ENCODE measurements around the gene HIPK2. TPM values are rescaled to one million over a fixed set of nuclear protein-coding genes. Genes with fewer than 3 reads are reported as not detected.

Gene HIPK2
- total RNA-seq, 2 donors from 2014 or later: 22.1 to 26.4 TPM

DNA sequence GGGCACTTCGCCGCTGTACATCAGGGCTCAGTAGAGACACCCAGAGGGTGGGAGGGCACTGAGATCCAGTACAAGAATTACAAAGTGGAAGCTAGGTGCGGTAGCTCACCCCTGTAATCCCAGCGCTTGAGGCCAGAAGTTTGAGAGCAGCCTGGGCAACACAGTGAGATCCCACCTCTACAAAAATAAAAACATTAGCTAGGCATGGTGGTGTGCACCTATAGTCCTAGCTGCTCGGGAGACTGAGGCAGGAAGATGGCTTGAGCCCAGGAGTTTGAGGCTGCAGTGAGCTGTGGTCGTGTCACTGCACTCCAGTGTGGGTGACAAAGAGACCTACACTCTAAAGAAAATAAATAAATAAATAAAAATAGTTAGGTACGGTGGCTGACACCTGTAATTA, 190.3 kb downstream of the HIPK2 start:
- Histone ChIP-seq H3K4me3 (no peak overlapping the region), H3K36me3 (replicated peaks in 1 of 2; ENCODE audit: insufficient read depth in 1 of 2, low read depth in 2 of 2) (peaks cover 10 to 13% of the 10 kb centered on the region in 2 donors), H3K27ac (no peak overlapping the region), H3K4me1 (no peaks in the 10 kb centered on the region), H3K27me3 (no peaks in the 10 kb centered on the region), H3K9me3 (no peaks in the 10 kb centered on the region)
- no peak for DNase-seq
- intact Hi-C loops (cut with DNase I): no loop called here
- no peak for ATAC-seq
- TF ChIP-seq POLR2A (IDR thresholded peaks at IDR 0.05): no peak
- TF ChIP-seq, protein P1, sequence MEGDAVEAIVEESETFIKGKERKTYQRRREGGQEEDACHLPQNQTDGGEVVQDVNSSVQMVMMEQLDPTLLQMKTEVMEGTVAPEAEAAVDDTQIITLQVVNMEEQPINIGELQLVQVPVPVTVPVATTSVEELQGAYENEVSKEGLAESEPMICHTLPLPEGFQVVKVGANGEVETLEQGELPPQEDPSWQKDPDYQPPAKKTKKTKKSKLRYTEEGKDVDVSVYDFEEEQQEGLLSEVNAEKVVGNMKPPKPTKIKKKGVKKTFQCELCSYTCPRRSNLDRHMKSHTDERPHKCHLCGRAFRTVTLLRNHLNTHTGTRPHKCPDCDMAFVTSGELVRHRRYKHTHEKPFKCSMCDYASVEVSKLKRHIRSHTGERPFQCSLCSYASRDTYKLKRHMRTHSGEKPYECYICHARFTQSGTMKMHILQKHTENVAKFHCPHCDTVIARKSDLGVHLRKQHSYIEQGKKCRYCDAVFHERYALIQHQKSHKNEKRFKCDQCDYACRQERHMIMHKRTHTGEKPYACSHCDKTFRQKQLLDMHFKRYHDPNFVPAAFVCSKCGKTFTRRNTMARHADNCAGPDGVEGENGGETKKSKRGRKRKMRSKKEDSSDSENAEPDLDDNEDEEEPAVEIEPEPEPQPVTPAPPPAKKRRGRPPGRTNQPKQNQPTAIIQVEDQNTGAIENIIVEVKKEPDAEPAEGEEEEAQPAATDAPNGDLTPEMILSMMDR (IDR thresholded peaks at IDR 0.05): no peak
- 94 to 95% methylated on average over 7 of the region's 7 CpGs for WGBS, 2 donors

GRCh38 chr7:139586286-139586685, 191.5 kb downstream of the HIPK2 start:
- Histone ChIP-seq H3K27ac (no peak overlapping the region), H3K4me1 (no peaks in the 10 kb centered on the region), H3K27me3 (no peaks in the 10 kb centered on the region), H3K9me3 (no peaks in the 10 kb centered on the region), H3K36me3 (replicated peaks in 1 of 2; ENCODE audit: insufficient read depth in 1 of 2, low read depth in 2 of 2) (peaks cover 15 to 24% of the 10 kb centered on the region in 2 donors), H3K4me3 (no peak overlapping the region)
- DNase-seq (no peak), ATAC-seq (no peak)
- TF ChIP-seq, protein P1 (IDR thresholded peaks at IDR 0.05): no peak
- TF ChIP-seq POLR2A (IDR thresholded peaks at IDR 0.05): no peak
- intact Hi-C loops (cut with DNase I): no loop called here
- 93 to 94% methylated on average over 3 of the region's 3 CpGs for WGBS, 2 donors

DNA sequence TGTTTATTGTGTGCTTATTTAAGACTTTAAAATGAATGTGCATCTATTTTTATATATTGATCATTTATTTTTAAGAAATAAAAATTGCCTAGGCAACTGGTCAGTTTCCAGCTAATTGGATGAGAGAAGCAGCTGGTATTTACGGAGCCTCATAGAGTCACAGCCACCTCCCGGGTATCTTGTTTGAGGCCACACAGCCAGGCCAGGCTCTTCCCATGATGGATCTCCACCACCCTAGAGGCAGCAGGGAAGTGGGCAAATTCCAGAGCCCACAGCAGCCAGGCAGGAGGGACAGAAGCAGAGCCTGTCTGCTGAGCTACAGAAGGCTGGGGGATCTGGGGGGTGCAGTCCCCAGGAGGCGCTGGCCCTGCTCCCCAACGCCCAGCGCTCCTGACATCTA, 192.8 kb downstream of the HIPK2 start:
- no peak for DNase-seq
- ATAC-seq: no peak

GRCh38 chr7:139583826-139584553, 193.8 kb downstream of the HIPK2 start:
- no peak for ATAC-seq
- no peak for DNase-seq
- no peaks in the 10 kb centered on the region for H3K27me3 ChIP-seq
- no peak for TF ChIP-seq POLR2A (IDR thresholded peaks at IDR 0.05)
- TF ChIP-seq, protein P1 (IDR thresholded peaks at IDR 0.05): no peak
- 89 to 91% methylated on average over 13 to 15 of the region's 15 CpGs for WGBS, 2 donors
- no peak overlapping the region for H3K27ac ChIP-seq
- no peaks in the 10 kb centered on the region for H3K4me1 ChIP-seq
- no peaks in the 10 kb centered on the region for H3K9me3 ChIP-seq
- H3K4me3 ChIP-seq: no peak overlapping the region
- peaks cover 15 to 23% of the 10 kb centered on the region in 2 donors for H3K36me3 ChIP-seq (replicated peaks in 1 of 2; ENCODE audit: insufficient read depth in 1 of 2, low read depth in 2 of 2)
- intact Hi-C loops (cut with DNase I): no loop called here

More for the DNA sequence above, 192.8 kb downstream of the HIPK2 start:
- H3K4me1 ChIP-seq: no peaks in the 10 kb centered on the region
- 76 to 80% methylated on average over 5 of the region's 5 CpGs for WGBS, 2 donors
- no peak overlapping the region for H3K4me3 ChIP-seq
- no peaks in the 10 kb centered on the region for H3K27me3 ChIP-seq
- TF ChIP-seq, protein P1 (IDR thresholded peaks at IDR 0.05): no peak
- no peak for TF ChIP-seq POLR2A (IDR thresholded peaks at IDR 0.05)
- no peak overlapping the region for H3K27ac ChIP-seq
- H3K9me3 ChIP-seq: no peaks in the 10 kb centered on the region
- H3K36me3 ChIP-seq (replicated peaks in 1 of 2; ENCODE audit: insufficient read depth in 1 of 2, low read depth in 2 of 2): peaks cover 15 to 24% of the 10 kb centered on the region in 2 donors
- intact Hi-C loops (cut with DNase I): no loop called here

GRCh38 chr7:139582671-139583155, 195.1 kb downstream of the HIPK2 start:
- H3K27me3 ChIP-seq: no peaks in the 10 kb centered on the region
- no peaks in the 10 kb centered on the region for H3K9me3 ChIP-seq
- 84 to 93% methylated on average over 12 to 14 of the region's 14 CpGs for WGBS, 2 donors
- H3K4me1 ChIP-seq: no peaks in the 10 kb centered on the region
- H3K36me3 ChIP-seq (replicated peaks in 1 of 2; ENCODE audit: insufficient read depth in 1 of 2, low read depth in 2 of 2): peaks cover 15 to 23% of the 10 kb centered on the region in 2 donors
- no peak for TF ChIP-seq POLR2A (IDR thresholded peaks at IDR 0.05)
- TF ChIP-seq, protein P1 (IDR thresholded peaks at IDR 0.05): no peak
- ATAC-seq (no peak), DNase-seq (no peak)
- H3K4me3 ChIP-seq: no peak overlapping the region
- intact Hi-C loops (cut with DNase I): no loop called here
- no peak overlapping the region for H3K27ac ChIP-seq

Measured in body of pancreas (tissue), 4 donors.